Measurements from ENCODE around the gene TRIM43. TPM values are rescaled to one million over a fixed set of nuclear protein-coding genes. Genes with fewer than 3 reads are reported as not detected.

The TRIM43 gene
- total and polyA plus RNA-seq, 2 of the 4 experiments (the other 2 are of a cell fraction), result not detected

DNA sequence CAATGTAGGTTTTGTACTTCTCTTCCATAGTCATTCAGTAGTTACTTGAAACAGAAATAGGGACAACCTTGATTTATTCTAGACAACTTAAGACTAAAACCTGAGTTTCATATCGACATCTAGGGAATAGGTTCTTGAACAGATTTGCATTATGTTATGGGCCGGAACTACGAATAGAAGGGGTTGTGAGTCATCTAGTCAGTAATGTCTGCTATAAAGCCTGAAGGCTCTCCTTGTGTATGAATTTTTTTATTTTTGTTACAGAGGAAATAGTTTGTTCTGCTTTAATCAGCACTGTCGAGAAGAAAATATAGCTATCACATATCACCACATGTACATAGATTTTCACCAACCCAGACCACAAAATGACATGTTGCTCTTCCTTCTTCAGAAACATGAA lies 17.3 kb upstream of the TRIM43 start:
- H3K27ac ChIP-seq (ENCODE audit: insufficient read depth, low read length), result no peak overlapping the region
- H2BK120ac ChIP-seq (ENCODE audit: low read depth, low read length), result no peak overlapping the region
- H2BK5ac ChIP-seq (ENCODE audit: low read depth, low read length, poor library complexity, severe bottlenecking), result no peak overlapping the region
- H2AK9ac ChIP-seq (replicated peaks; ENCODE audit: low read depth, low read length, poor library complexity), result no peak overlapping the region
- intact Hi-C loops (cut with micrococcal nuclease), result no loop called here
- H3K9me1 ChIP-seq (ENCODE audit: insufficient read depth, low read length), result no peaks in the 10 kb centered on the region
- no peak overlapping the region for H4K91ac ChIP-seq (ENCODE audit: insufficient read depth, low read depth, low read length)
- no peak overlapping the region for H3K9ac ChIP-seq (ENCODE audit: low read depth, low read length)
- H2BK15ac ChIP-seq (ENCODE audit: low read depth, low read length), result no peak overlapping the region
- H2AFZ ChIP-seq (replicated peaks; ENCODE audit: low read length, poor library complexity), result no peak overlapping the region
- H3K4ac ChIP-seq (ENCODE audit: low read depth, low read length), result no peak overlapping the region
- DNase-seq, result no peak
- no peak overlapping the region for H2AK5ac ChIP-seq (ENCODE audit: low read depth, low read length)
- WGBS, 2 experiments (ENCODE audit: extremely low coverage in 2 of 2, insufficient read length in 1 of 2), result no CpG with 5 or more reads among the region's 4 CpGs
- BruUV-seq (replicated peaks), result no TSS peak
- no peak for ATAC-seq (ENCODE audit: low read depth)
- no peak for TF ChIP-seq RCOR1 (IDR thresholded peaks at IDR 0.05; ENCODE audit: insufficient replicate concordance, low read length)
- CTCF ChIA-PET, result no interaction called here
- no peak overlapping the region for H3K14ac ChIP-seq (replicated peaks; ENCODE audit: low read depth, low read length)
- H3K4me2 ChIP-seq (ENCODE audit: low read depth, low read length), result no peak overlapping the region
- no peak overlapping the region for H3K18ac ChIP-seq (ENCODE audit: low read depth, low read length)
- H3K36me3 ChIP-seq (ENCODE audit: control insufficient read depth, insufficient read depth, low read length), result no peaks in the 10 kb centered on the region
- H4K5ac ChIP-seq (ENCODE audit: low read depth, low read length), result no peak overlapping the region
- H2BK20ac ChIP-seq (ENCODE audit: low read depth, low read length), result no peak overlapping the region
- no peaks in the 10 kb centered on the region for H3K9me3 ChIP-seq (ENCODE audit: control insufficient read depth, insufficient read depth, low read length)
- no peak overlapping the region for H3K23ac ChIP-seq (ENCODE audit: low read depth, low read length)
- no peaks in the 10 kb centered on the region for H4K20me1 ChIP-seq (ENCODE audit: insufficient read depth, low read length)
- H4K8ac ChIP-seq (ENCODE audit: low read depth in 2 of 2, low read length in 2 of 2), result no peak overlapping the region
- H3K4me1 ChIP-seq (ENCODE audit: control insufficient read depth, insufficient read depth, low read length), result no peaks in the 10 kb centered on the region
- H3K79me1 ChIP-seq (ENCODE audit: low read depth in 1 of 2, low read length in 2 of 2), result no peaks in the 10 kb centered on the region
- no peak overlapping the region for H3K4me3 ChIP-seq (ENCODE audit: insufficient read depth, low read depth, low read length)
- in situ Hi-C loops (cut with MboI; ENCODE audit: low sequenced_read_pairs), result no loop called here
- H3K27me3 ChIP-seq (ENCODE audit: control insufficient read depth, insufficient read depth, low read length), result peaks cover 8% of the 10 kb centered on the region; the same call in 1 of the 2 replicates
- no peak overlapping the region for H3K56ac ChIP-seq (ENCODE audit: extremely low read depth, insufficient read depth, low read length)
- dilution Hi-C loops (cut with HindIII; ENCODE audit: low sequenced_read_pairs, unreplicated experiment), result no loop called here
- POLR2A ChIA-PET (ENCODE audit: unreplicated experiment), result no interaction called here

All from IMR-90 (cell line).